K562 (cell line): ENCODE data around the gene KRTAP10-11. TPM values are rescaled to one million over a fixed set of nuclear protein-coding genes. Genes with fewer than 3 reads are reported as not detected.

Source experiments
- ATAC-seq: fragments of 200-7000 bp; cut with Tn5 transposase; 3 replicates; pipeline ENCODE4 v1.9.1; 2020; ENCODE audit warnings: moderate library complexity
- BruUV-seq: library from RNA; stranded (reverse); fragments of 400-500 nt; replicated peaks from 2 replicates; lab custom pipeline; 2021; lab: Mats Ljungman, UMichigan
- CTCF ChIA-PET: fragments of 300-600 bp; formaldehyde crosslinking; extraction: SDS; loops from one replicate; lab custom pipeline; 2021; ENCODE audit warnings: low intra/inter-chr PET ratio; lab: Yijun Ruan, JAX
- POLR2A ChIA-PET: fragments of 300-600, 350-650 bp; sonication (Branson Sonifier 250); formaldehyde crosslinking; extraction: SDS; loops from one replicate; lab custom pipeline; 2021; ENCODE audit warnings: antibody characterized with exemption, inconsistent platforms; lab: Yijun Ruan, JAX
- DNase-seq, 4 experiments: peaks; one replicate each; pipeline versions ENCODE4 v3.0.0 to v3.0.0-alpha.2; 2011 to 2018; ENCODE audit warnings: low spot score in 3 of 4, mixed read lengths in 3 of 4; ENCODE audit errors: extremely low read depth in 1 of 4
- FAIRE-seq: peaks from 2 replicates; lab custom pipeline; 2011; peaks lifted over from hg19 to GRCh38; lab: Jason Lieb, UNC
- H2AFZ ChIP-seq: 2 replicates; pipeline ENCODE4 v1.6.0; 2011; ENCODE audit warnings: low read depth, low read length, control low read depth, inconsistent platforms
- H3K27ac ChIP-seq: fragments of 200-600 bp; 3 replicates; pipeline ENCODE4 v1.8.0; 2011; ENCODE audit warnings: low read depth, mild to moderate bottlenecking, control low read depth, inconsistent platforms, low read length, moderate library complexity, mixed read lengths; ENCODE audit errors: extremely low read depth
- H3K27me3 ChIP-seq, 2 experiments: fragments of 300-600 bp in 1 of 2; 2 replicates in 1 of 2; 3 replicates in 1 of 2; pipeline versions ENCODE4 v1.6.0 to v1.8.0; 2011; ENCODE audit warnings: inconsistent platforms in 2 of 2, low read length in 2 of 2, mild to moderate bottlenecking in 1 of 2, mixed read lengths in 1 of 2, moderate library complexity in 1 of 2; ENCODE audit not compliant: control insufficient read depth in 2 of 2, insufficient read depth in 2 of 2
- H3K36me3 ChIP-seq: fragments of 300-600 bp; 3 replicates; pipeline ENCODE4 v1.8.0; 2011; ENCODE audit warnings: mild to moderate bottlenecking, low read length, inconsistent platforms; ENCODE audit not compliant: control insufficient read depth, insufficient read depth
- H3K4me1 ChIP-seq, 2 experiments: fragments of 200-600 bp in 1 of 2; replicated peaks in 1 of 2; 2 replicates in 1 of 2; 3 replicates in 1 of 2; pipeline versions ENCODE4 v1.5.1 to v1.8.0; 2011; ENCODE audit warnings: inconsistent platforms in 2 of 2, low read length in 2 of 2, mild to moderate bottlenecking in 1 of 2, mixed read lengths in 1 of 2, moderate library complexity in 1 of 2; ENCODE audit not compliant: control insufficient read depth in 2 of 2, insufficient read depth in 2 of 2
- H3K4me2 ChIP-seq: 2 replicates; pipeline ENCODE4 v1.6.1; 2011; ENCODE audit warnings: low read length, control low read depth, inconsistent platforms, mixed read lengths; ENCODE audit not compliant: insufficient read depth
- H3K4me3 ChIP-seq: fragments of 200-600 bp; sonication (generic), shearing (Covaris generic); 2 replicates; pipeline ENCODE4 v1.5.1; 2016; ENCODE audit warnings: control low read depth, inconsistent platforms
- H3K79me2 ChIP-seq: fragments of 200-600 bp; 3 replicates; pipeline ENCODE4 v1.8.0; 2011; ENCODE audit warnings: low read length, inconsistent platforms; ENCODE audit not compliant: control insufficient read depth, insufficient read depth
- H3K9ac ChIP-seq, 2 experiments: 2 replicates each; pipeline versions ENCODE4 v1.6.0 to v1.6.1; 2011; ENCODE audit warnings: low read depth in 2 of 2, low read length in 2 of 2, control low read depth in 1 of 2, inconsistent platforms in 1 of 2, mild to moderate bottlenecking in 1 of 2, mixed read lengths in 1 of 2; ENCODE audit not compliant: insufficient read depth in 1 of 2
- H3K9me1 ChIP-seq: one replicate; pipeline ENCODE4 v1.6.0; 2011; ENCODE audit warnings: inconsistent platforms, mild to moderate bottlenecking, low read length, moderate library complexity; ENCODE audit not compliant: control insufficient read depth, insufficient read depth
- H3K9me3 ChIP-seq: replicated peaks from 2 replicates; pipeline ENCODE4 v1.5.1; 2011; ENCODE audit warnings: low read depth, low read length, inconsistent platforms; ENCODE audit not compliant: control insufficient read depth, insufficient read depth
- H4K20me1 ChIP-seq: replicated peaks from 2 replicates; pipeline ENCODE4 v1.6.1; 2011; ENCODE audit warnings: low read length, inconsistent platforms, mixed read lengths; ENCODE audit not compliant: control insufficient read depth, insufficient read depth
- DEAF1 ChIP-seq: fragments of 450-650 bp; formaldehyde crosslinking; IDR thresholded peaks from 2 replicates; pipeline ENCODE4 v1.4.0; 2020; ENCODE audit warnings: mild to moderate bottlenecking, moderate library complexity
- EGR1 ChIP-seq: fragments of 450-650 bp; conservative IDR thresholded peaks from 2 replicates; pipeline ENCODE4 v1.6.1; 2017; ENCODE audit warnings: mild to moderate bottlenecking
- GMEB1 ChIP-seq: fragments of 250-450 bp; sonication (Bioruptor Pico); IDR thresholded peaks from 2 replicates; pipeline ENCODE4 v1.4.0; 2020; ENCODE audit warnings: mild to moderate bottlenecking
- NR0B1 ChIP-seq: fragments of 450-650 bp; IDR thresholded peaks from one replicate; pipeline ENCODE4 v1.6.1; 2018; ENCODE audit warnings: mild to moderate bottlenecking, moderate library complexity; ENCODE audit not compliant: partially characterized antibody
- NR2C2 ChIP-seq, 2 experiments: fragments of 200-800 bp in 1 of 2; sonication (Bioruptor generic) in 1 of 2; sonication (generic) in 1 of 2; formaldehyde crosslinking in 1 of 2; IDR thresholded peaks; 2 replicates each; pipeline versions ENCODE4 v1.6.1 to v1.8.0; 2016 to 2022; ENCODE audit warnings: mild to moderate bottlenecking in 1 of 2, missing compliant biosample characterization in 1 of 2, missing genetic modification characterization in 1 of 2, missing genetic modification reagents in 1 of 2
- PHF21A ChIP-seq: fragments of 450-650 bp; IDR thresholded peaks from 2 replicates; pipeline ENCODE4 v1.6.1; 2017; ENCODE audit warnings: low read depth, borderline replicate concordance
- PYGO2 ChIP-seq: fragments of 450-650 bp; IDR thresholded peaks from 2 replicates; pipeline ENCODE4 v1.6.1; 2016; ENCODE audit warnings: mild to moderate bottlenecking, missing genetic modification characterization, moderate library complexity, missing compliant biosample characterization
- RBM17 ChIP-seq: fragments of 200-400 bp; formaldehyde crosslinking; IDR thresholded peaks from 2 replicates; pipeline ENCODE4 v1.6.1; 2017; ENCODE audit warnings: low read depth, mild to moderate bottlenecking, low read length, borderline replicate concordance
- YBX1 ChIP-seq: fragments of 450-650 bp; IDR thresholded peaks from 2 replicates; pipeline ENCODE4 v1.7.1; 2016; ENCODE audit warnings: mild to moderate bottlenecking
- ZNF780A ChIP-seq: fragments of 250-450 bp; sonication (Bioruptor Pico); IDR thresholded peaks from 2 replicates; pipeline ENCODE4 v1.5.0; 2021; ENCODE audit warnings: mild to moderate bottlenecking
- WGBS: fragments of 100-300 bp; shearing (Covaris generic); methylation state at CpG from one replicate; pipeline ENCODE4 v1.1.6; 2016; ENCODE audit warnings: low coverage, mixed read lengths; ENCODE audit not compliant: insufficient coverage; ENCODE audit errors: missing lambda C conversion rate; 5-methylcytosine and 5-hydroxymethylcytosine counted together
- in situ Hi-C: fragments of 300-500 bp; cut with MboI; formaldehyde crosslinking; loops from 4 replicates; pipeline ENCODE4 v1.15.0; 2018; ENCODE audit warnings: inconsistent platforms, mixed read lengths
- intact Hi-C: fragments of 100-400 bp; cut with micrococcal nuclease; formaldehyde crosslinking; loops from 2 replicates; pipeline ENCODE4 v1.14.2; 2022
- polyA plus RNA-seq, 8 experiments: library from polyadenylated mRNA; depleted of rRNA in 4 of 8; stranded (reverse) in 5 of 8; unstranded in 3 of 8; fragments of >200 nt; fragmentation: Nextera tagmentation in 2 of 8; fragmentation: Illumina TruSeq in 1 of 8; extraction: Ambion mirVana in 2 of 8; extraction: Trizol in 1 of 8; gene quantifications; 2 replicates each; pipeline versions ENCODE4 v1.2.1 to v1.2.3, GENCODE V29; 2011 to 2014; ENCODE audit warnings: inconsistent platforms in 1 of 8, missing spikeins in 1 of 8
- total RNA-seq, 7 experiments: library from RNA; depleted of rRNA in 6 of 7; stranded (reverse); fragments of >200 nt in 6 of 7; fragmentation: Illumina TruSeq in 2 of 7; extraction: Trizol in 2 of 7; gene quantifications; 2 replicates each; pipeline versions ENCODE4 v1.2.1 to v1.2.3, GENCODE V29; 2011 to 2021; ENCODE audit warnings: low replicate concordance in 1 of 7

KRTAP10-11 gene
- total and polyA plus RNA-seq, 9 of the 15 experiments (the other 6 are each of a cell fraction or from before 2014, with no cell fraction given): not detected

GRCh38 chr21:44684483-44684882, 38.3 kb downstream of the KRTAP10-11 start:
- no peak for FAIRE-seq
- no peak overlapping the region for H3K4me2 ChIP-seq
- 0% methylated on average over 6 of the region's 6 CpGs for WGBS

More at GRCh38 chr21:44684483-44684882, 38.3 kb downstream of the KRTAP10-11 start:
- TF ChIP-seq ZNF780A (CRISPR knock-in tag): no peak
- no peak for TF ChIP-seq PHF21A
- no peak for TF ChIP-seq NR0B1
- TF ChIP-seq DEAF1 (CRISPR knock-in tag): no peak
- no peak for TF ChIP-seq EGR1
- no peak for TF ChIP-seq GMEB1 (CRISPR knock-in tag)
- TF ChIP-seq PYGO2 (tag): no peak
- TF ChIP-seq RBM17: no peak
- no peak for TF ChIP-seq YBX1
- TF ChIP-seq NR2C2 (CRISPR knock-in tag; IDR thresholded peaks at IDR 0.05): no peak
- TF ChIP-seq NR2C2 (tag; IDR thresholded peaks at IDR 0.05): no peak
- 0 out of 2 replicates have a peak, but pooled peaks cover 6% of the 10 kb centered on the region for H4K20me1 ChIP-seq
- peaks cover 22 to 57% of the 10 kb centered on the region in 2 experiments for H3K27me3 ChIP-seq
- no peaks in the 10 kb centered on the region for H3K79me2 ChIP-seq
- in situ Hi-C loops (no loop called here), intact Hi-C loops (no loop called here)
- POLR2A ChIA-PET: interaction anchor here (1.4 kb wide), 1 partner anchor 12 kb away, joined by 4 read pairs; no protein-coding TSS in a partner anchor
- no peak overlapping the region for H3K27ac ChIP-seq
- H3K9me3 ChIP-seq: no peaks in the 10 kb centered on the region
- no peak overlapping the region for H3K4me3 ChIP-seq
- no TSS peak for BruUV-seq
- H3K9me1 ChIP-seq: no peaks in the 10 kb centered on the region
- no peaks in the 10 kb centered on the region for H3K36me3 ChIP-seq
- H2AFZ ChIP-seq: no peak overlapping the region
- peaks cover 0 to 6% of the 10 kb centered on the region in 2 experiments; a peak in 2 of 5 replicates for H3K4me1 ChIP-seq
- no peak for DNase-seq
- CTCF ChIA-PET: no interaction called here
- no peak overlapping the region for H3K9ac ChIP-seq
- ATAC-seq: no peak
